ENCODE measurements around the gene KCNH6.

KCNH6 gene

DNA sequence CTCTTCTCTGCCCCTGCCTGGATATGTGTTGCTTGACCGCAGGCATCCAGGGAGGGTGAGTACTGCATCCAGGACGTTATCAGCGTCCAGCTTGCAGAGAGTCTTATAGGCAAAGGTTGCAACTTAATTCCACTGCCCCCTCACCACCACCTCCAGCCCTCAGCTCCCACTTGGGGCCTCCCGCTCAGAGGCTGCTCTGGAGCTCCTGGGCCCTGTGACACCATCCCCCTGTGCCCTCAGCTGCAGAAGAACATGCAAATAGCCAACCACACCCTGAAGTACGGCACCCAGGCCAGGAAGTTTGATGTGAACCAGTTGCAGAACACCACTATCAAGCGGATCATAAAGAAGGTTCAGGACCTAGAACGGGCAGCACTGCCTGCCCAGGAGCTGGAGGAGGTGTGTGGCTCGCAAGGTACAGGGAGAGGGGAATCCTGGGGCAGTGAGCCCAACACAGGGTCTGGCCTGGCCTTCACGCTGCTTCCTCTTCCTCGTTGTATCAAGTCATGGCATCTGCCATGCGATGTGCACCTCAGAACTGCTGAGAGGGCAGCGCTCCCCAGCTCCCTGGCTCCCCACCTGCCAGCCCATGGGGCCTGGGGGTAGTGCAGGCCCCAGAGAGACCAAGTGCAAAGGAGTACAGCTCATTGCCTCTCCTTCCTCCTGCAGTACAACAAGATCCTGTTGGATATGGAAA, 36.7 kb upstream of the KCNH6 start:
- no peak for DNase-seq (ENCODE audit: low read depth)

- DNase-seq (ENCODE audit: low read depth), result no peak
Observed at GRCh38 chr17:63487014-63487339, 36.2 kb upstream of the KCNH6 start.

DNA sequence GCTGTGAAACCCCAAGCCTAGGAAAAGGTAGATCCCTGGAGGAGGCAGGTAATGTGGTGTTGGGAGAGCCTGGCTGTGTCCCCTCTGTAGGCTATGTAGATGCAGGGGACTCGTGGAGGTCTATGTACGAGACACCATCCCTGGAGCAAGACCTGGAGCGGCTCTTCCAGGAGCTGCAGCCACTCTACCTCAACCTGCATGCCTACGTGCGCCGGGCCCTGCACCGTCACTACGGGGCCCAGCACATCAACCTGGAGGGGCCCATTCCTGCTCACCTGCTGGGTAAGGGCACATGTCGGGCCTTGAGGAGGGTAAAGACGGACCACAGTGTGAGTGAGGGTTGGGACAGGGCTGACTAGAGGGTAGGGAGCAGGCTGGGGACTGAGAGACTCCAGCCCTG, 34.3 kb upstream of the KCNH6 start:
- no peak for DNase-seq (ENCODE audit: low read depth)

GRCh38 chr17:63489291-63489690, 33.9 kb upstream of the KCNH6 start:
- DNase-seq (ENCODE audit: low read depth), result no peak

DNA sequence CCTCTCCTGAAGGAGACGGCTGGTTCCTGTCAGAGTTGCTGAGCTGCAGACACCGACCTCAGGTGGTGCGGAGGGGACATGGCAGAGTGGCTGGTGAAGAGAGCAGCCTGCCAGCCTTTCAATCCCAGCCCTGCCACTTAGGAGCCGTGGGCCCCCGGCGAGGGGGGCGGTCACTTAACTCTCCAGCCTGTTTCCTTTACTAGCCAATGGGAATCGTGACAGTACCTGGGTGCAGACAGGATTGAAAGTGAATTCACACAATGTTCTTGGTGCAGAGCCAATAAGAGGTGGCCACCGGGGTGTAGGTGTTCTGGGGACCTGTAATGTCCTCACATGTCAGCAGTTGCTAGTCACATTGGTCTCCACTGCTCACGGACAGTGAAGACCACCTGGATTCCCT, 32.8 kb upstream of the KCNH6 start:
- DNase-seq (ENCODE audit: low read depth), result no peak

DNA sequence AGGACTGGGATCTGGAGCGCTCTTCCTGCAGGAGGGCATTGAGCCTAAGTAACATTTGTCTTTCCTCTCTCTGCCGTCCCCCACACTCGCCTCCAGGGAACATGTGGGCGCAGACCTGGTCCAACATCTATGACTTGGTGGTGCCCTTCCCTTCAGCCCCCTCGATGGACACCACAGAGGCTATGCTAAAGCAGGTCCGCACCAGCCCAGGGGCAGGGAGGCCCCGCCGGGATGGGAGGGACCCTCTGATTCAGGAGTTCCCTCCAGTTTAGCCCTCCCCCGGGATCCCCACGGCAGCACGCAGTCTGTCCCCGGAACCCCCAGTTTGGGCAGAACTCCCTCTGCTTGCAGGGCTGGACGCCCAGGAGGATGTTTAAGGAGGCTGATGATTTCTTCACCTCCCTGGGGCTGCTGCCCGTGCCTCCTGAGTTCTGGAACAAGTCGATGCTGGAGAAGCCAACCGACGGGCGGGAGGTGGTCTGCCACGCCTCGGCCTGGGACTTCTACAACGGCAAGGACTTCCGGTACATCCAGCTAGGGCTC, 32.2 kb upstream of the KCNH6 start:
- DNase-seq (ENCODE audit: low read depth), result no peak

- DNase-seq (ENCODE audit: low read depth), result no peak
Observed at GRCh38 chr17:63491413-63491812, 31.7 kb upstream of the KCNH6 start.

DNA sequence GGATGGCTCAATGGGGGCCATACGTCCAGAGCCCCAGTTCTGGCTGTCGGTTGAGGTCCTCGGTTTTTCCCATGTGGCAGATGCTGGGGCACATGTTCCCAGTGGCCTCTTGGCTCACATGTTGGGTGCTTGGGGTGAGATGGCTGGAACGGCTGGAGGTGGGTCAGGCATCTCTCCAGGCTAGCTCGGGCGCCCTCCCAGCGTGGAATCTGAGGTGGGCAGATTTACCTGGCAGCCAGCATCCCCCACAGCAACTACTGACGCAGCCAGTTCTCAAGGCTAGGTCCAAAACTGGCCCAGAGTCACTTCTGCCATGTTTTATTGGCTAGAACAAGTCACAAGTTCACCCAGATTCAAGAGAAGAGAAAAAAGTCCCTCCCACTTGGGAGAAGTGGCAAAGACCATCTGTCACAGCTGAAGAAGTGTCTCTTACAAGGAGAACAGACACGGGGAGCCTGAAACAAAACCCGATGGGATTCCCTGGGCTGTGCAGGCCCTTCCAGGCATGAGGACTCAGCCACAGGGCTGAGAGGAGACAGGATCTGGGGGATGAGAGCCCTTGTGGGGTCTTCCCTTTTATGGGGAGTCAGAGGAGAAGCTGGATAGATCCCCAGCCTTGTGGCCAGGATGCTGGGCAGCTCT, 31.1 kb upstream of the KCNH6 start:
- DNase-seq (ENCODE audit: low read depth), result no peak

DNA sequence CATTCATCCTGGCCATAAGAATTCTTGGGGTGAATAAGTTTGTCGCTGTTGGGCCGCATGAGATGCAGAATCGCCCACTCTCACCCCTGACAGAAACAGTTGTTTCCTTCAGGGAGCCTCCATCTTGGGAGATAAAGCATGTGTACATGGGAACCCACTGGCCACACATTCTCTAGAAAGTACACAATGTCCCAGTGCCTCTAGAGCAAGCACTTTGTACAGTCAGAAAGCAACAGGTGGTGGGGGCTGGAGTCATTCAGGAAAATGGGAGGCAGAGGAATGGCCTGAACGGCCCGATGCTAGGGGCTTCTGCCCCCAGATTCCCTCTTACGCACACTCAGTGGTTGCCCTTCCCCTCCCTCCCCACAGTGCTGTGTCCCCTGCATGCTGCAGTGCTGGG, 30.2 kb upstream of the KCNH6 start:
- no peak for DNase-seq (ENCODE audit: low read depth)

DNA sequence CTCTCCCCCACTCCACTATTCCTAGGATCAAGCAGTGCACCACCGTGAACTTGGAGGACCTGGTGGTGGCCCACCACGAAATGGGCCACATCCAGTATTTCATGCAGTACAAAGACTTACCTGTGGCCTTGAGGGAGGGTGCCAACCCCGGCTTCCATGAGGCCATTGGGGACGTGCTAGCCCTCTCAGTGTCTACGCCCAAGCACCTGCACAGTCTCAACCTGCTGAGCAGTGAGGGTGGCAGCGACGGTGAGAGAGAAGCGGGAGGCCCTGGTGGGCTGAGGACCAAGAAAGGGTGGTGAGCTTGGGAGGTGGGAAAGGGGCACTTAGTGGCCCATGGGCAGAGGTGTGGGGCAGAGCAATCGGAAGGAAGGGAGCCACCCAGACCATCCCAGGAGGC, 29.7 kb upstream of the KCNH6 start:
- DNase-seq (ENCODE audit: low read depth), result no peak

GRCh38 chr17:63494300-63494928, 28.7 kb upstream of the KCNH6 start:
- DNase-seq (ENCODE audit: low read depth), result no peak

DNA sequence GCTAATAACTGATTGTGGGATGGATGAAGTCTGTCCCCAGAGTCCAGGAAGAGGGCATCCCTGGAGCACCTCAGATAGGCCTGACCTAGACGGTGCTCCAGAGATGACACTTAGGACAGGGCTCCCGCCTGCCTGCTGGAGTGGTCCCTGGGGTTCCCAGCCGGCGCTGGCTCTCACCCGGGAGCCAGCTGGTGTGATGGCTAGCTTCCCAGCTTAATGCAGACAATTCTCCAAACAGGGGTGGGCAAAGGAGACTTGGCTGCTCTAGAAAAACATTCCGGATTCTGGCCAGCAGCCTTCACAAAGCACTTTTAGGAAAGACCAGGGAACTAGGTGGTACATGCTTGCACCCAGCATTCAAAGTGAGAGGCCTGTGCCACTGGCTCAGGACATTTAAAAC, 27.7 kb upstream of the KCNH6 start:
- no peak for DNase-seq (ENCODE audit: low read depth)

DNA sequence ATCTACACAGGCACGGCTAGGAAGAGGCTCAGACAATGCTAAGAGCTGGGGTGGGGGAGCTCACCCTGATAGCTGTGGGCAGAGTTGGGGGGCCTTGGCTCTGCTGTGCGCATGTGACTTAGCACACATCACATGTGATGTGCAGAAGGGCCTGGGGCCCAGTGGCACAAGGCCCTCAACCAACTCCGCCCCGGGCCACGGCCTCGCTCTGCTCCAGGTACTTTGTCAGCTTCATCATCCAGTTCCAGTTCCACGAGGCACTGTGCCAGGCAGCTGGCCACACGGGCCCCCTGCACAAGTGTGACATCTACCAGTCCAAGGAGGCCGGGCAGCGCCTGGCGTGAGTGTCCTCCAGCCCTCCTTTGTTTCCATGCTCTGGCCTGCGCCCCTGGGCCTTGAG, 27.0 kb upstream of the KCNH6 start:
- no peak for DNase-seq (ENCODE audit: low read depth)

GRCh38 chr17:63496663-63497400, 26.3 kb upstream of the KCNH6 start:
- no peak for DNase-seq (ENCODE audit: low read depth)

- DNase-seq (ENCODE audit: low read depth), result no peak
Observed at GRCh38 chr17:63497708-63498483, 25.3 kb upstream of the KCNH6 start.

- DNase-seq (ENCODE audit: low read depth), result peak; percentile 30
Observed at GRCh38 chr17:63498626-63499195, 24.4 kb upstream of the KCNH6 start.

DNA sequence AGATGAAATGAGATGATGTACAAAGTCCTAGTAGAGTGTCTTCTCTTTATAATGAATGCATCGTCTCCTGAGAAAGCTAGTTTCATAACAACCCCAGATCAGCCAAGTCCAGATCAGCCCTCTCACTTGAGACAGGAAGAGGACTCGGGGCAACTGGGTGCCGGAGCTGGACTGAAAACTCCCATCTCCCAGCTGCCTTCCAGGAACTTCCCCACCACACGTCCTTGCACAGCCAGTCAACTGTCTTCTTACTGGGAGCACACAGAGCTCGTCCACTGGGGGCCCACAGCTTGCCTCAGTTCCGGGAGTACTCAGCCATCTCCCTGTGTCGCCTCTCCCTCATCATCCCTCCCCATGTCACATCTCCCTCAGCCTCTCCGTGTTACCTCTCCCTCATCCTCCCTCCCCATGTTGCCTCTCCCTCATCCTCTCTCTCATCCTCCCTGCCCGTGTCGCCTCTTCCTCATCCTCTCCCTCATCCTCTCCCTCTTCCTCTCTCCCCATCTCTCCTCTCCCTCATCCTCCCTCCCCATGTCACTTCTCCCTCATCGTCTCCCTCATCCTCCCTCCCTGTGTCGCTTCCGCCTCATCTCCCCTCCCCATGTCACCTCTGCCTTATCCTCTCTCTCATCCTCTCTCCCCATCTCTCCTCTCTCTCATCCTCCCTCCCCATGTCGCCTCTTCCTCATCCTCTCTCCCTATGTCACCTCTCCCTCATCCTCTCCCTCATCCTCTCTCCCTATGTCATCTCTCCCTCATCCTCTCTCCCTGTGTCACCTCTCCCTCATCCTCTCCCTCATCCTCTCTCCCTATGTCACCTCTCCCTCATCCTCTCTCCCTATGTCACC, 22.4 kb upstream of the KCNH6 start:
- DNase-seq (ENCODE audit: low read depth), result no peak

DNA sequence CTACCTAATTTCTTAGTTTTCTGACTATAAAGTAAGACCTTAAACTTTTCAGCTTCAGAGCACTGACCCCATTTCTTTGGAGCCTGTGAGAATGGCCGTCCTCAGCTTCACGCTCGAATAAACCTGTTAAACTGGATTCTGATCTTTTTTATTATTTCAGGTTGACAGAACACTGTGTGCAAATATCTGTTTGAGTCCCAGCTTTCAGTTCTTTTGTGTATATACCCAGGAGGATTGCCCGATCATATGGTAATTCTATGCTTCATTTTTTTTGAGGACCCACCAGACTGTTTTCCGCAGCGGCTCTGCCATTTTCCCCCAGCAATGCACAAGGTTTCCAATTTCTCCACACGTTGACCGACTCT, 19.8 kb upstream of the KCNH6 start:
- no peak for DNase-seq (ENCODE audit: low read depth)

- no peak for DNase-seq (ENCODE audit: low read depth)
Observed at GRCh38 chr17:63504261-63504660, 18.9 kb upstream of the KCNH6 start.

DNA sequence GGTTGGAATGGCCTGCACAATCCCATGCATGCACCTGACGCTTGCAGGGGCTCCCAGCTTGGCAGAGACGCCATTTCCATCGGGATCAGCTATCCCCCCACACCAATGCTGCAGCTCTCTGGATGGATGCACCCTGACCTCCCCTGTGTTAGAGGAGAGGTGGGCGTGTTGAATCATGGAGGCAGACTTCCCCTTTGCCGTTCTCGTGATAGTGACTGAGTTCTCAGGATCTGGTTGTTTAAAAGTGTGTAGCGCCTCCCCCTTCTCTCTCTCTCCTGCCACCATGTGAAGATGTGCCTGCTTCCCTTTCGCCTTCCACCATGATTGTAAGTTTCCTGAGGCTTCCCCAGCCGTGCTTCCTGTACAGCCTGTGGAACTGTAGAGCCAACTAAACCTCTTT, 17.8 kb upstream of the KCNH6 start:
- no peak for DNase-seq (ENCODE audit: low read depth)

DNA sequence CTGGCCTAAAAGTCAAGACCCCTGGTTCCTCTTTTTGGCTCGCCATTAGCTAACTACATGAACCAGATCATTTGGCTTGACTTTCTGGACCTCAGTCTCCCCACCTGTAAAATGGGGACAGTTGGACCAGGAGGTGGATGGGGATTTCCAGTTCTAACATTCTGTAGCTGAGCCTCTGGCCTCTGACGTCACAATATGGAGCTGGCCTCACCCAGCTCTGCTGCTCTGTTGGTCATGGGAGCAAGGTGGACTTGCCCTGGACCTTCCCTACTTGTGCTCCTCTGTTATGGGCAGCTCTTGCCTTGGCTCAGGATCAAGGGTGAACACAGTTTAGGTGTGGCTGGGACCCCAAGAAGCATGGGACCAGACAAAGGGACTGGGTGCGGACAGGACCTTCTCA, 16.5 kb upstream of the KCNH6 start:
- no peak for DNase-seq (ENCODE audit: low read depth)
